Measurements from ENCODE around the gene GALNTL6. TPM values are rescaled to one million over a fixed set of nuclear protein-coding genes. Genes with fewer than 3 reads are reported as not detected.

The GALNTL6 gene
- polyA plus RNA-seq, 1 donor (not counting 4 experiments of a cell fraction or from before 2014, with no cell fraction given), result not detected

GRCh38 chr4:173037242-173037641 is 1224.0 kb downstream of the GALNTL6 start:
- FAIRE-seq (no peak), DNase-seq (ENCODE audit: low read depth, low spot score) (no peak)
- Histone ChIP-seq H3K27ac (ENCODE audit: control insufficient read depth, insufficient read depth, low read length) (no peak overlapping the region), H3K4me1 (ENCODE audit: control insufficient read depth, extremely low read depth, insufficient read depth, low read length) (no peaks in the 10 kb centered on the region), H3K9me1 (ENCODE audit: control insufficient read depth, extremely low read depth, insufficient read depth, low read length) (no peaks in the 10 kb centered on the region), H3K79me2 (ENCODE audit: control insufficient read depth, insufficient read depth, low read length) (no peaks in the 10 kb centered on the region), H3K9ac (ENCODE audit: control insufficient read depth, extremely low read depth, insufficient read depth, low read length) (no peak overlapping the region), H3K27me3 (ENCODE audit: control insufficient read depth, extremely low read depth, insufficient read depth, low read length) (no peaks in the 10 kb centered on the region), H3K4me3 (ENCODE audit: control insufficient read depth in 2 of 3, extremely low read depth in 1 of 3, insufficient read depth in 2 of 3, low read depth in 1 of 3, low read length in 3 of 3) (no peak overlapping the region), H3K36me3 (ENCODE audit: control insufficient read depth in 2 of 2, extremely low read depth in 1 of 2, insufficient read depth in 2 of 2, low read length in 2 of 2) (no peaks in the 10 kb centered on the region), H3K9me3 (ENCODE audit: control insufficient read depth, low read depth, low read length) (no peaks in the 10 kb centered on the region), H4K20me1 (ENCODE audit: control insufficient read depth, extremely low read depth, insufficient read depth, low read length) (no peaks in the 10 kb centered on the region), H3K4me2 (ENCODE audit: control insufficient read depth, extremely low read depth, insufficient read depth, low read depth, low read length) (no peak overlapping the region), H2AFZ (ENCODE audit: control insufficient read depth, low read length) (no peak overlapping the region)
- dilution Hi-C loops (cut with MboI; ENCODE audit: extremely low pct_ligation_motif_present, low sequenced_read_pairs), result no loop called here
- TF ChIP-seq CTCF (optimal IDR thresholded peaks at IDR 0.05 in 1 of 3, IDR thresholded peaks at IDR 0.05 in 1 of 3, conservative IDR thresholded peaks at IDR 0.05 in 1 of 3; ENCODE audit: extremely low read depth in 1 of 3, insufficient read depth in 2 of 3, low read length in 3 of 3) (no peak), EZH2 (IDR thresholded peaks at IDR 0.05; ENCODE audit: low read length) (no peak)

- Histone ChIP-seq H4K20me1 (ENCODE audit: control insufficient read depth, extremely low read depth, insufficient read depth, low read length) (no peaks in the 10 kb centered on the region), H3K9ac (ENCODE audit: control insufficient read depth, extremely low read depth, insufficient read depth, low read length) (no peak overlapping the region), H3K9me3 (ENCODE audit: control insufficient read depth, low read depth, low read length) (no peaks in the 10 kb centered on the region), H3K27me3 (ENCODE audit: control insufficient read depth, extremely low read depth, insufficient read depth, low read length) (no peaks in the 10 kb centered on the region), H3K36me3 (ENCODE audit: control insufficient read depth in 2 of 2, extremely low read depth in 1 of 2, insufficient read depth in 2 of 2, low read length in 2 of 2) (no peaks in the 10 kb centered on the region), H3K27ac (ENCODE audit: control insufficient read depth, insufficient read depth, low read length) (no peak overlapping the region), H3K79me2 (ENCODE audit: control insufficient read depth, insufficient read depth, low read length) (no peaks in the 10 kb centered on the region), H3K9me1 (ENCODE audit: control insufficient read depth, extremely low read depth, insufficient read depth, low read length) (no peaks in the 10 kb centered on the region), H3K4me1 (ENCODE audit: control insufficient read depth, extremely low read depth, insufficient read depth, low read length) (no peaks in the 10 kb centered on the region), H3K4me2 (ENCODE audit: control insufficient read depth, extremely low read depth, insufficient read depth, low read depth, low read length) (no peak overlapping the region), H3K4me3 (ENCODE audit: control insufficient read depth in 2 of 3, extremely low read depth in 1 of 3, insufficient read depth in 2 of 3, low read depth in 1 of 3, low read length in 3 of 3) (no peak overlapping the region), H2AFZ (ENCODE audit: control insufficient read depth, low read length) (no peak overlapping the region)
- DNase-seq (ENCODE audit: low read depth, low spot score), result no peak
- dilution Hi-C loops (cut with MboI; ENCODE audit: extremely low pct_ligation_motif_present, low sequenced_read_pairs), result no loop called here
- TF ChIP-seq EZH2 (IDR thresholded peaks at IDR 0.05; ENCODE audit: low read length) (no peak), CTCF (optimal IDR thresholded peaks at IDR 0.05 in 1 of 3, IDR thresholded peaks at IDR 0.05 in 1 of 3, conservative IDR thresholded peaks at IDR 0.05 in 1 of 3; ENCODE audit: extremely low read depth in 1 of 3, insufficient read depth in 2 of 3, low read length in 3 of 3) (no peak)
- FAIRE-seq, result no peak
Observed at GRCh38 chr4:173038192-173038896, 1225.1 kb downstream of the GALNTL6 start.

All from keratinocyte (primary cell).